NB4 (cell line): ENCODE measurements around the gene LIF.

Source experiments
- MYC ChIP-seq: IDR thresholded peaks from 2 replicates; pipeline ENCODE4 v1.6.1; 2011; ENCODE audit warnings: low read depth, low read length
- TF ChIP-seq, protein P1 (sequence below): IDR thresholded peaks from one replicate; pipeline ENCODE4 v1.5.1; 2012; ENCODE audit warnings: low read depth, low read length
- TF ChIP-seq, protein P2 (sequence below): IDR thresholded peaks from 2 replicates; pipeline ENCODE4 v1.6.1; 2011; ENCODE audit warnings: low read depth, low read length

- TF ChIP-seq, protein P1, sequence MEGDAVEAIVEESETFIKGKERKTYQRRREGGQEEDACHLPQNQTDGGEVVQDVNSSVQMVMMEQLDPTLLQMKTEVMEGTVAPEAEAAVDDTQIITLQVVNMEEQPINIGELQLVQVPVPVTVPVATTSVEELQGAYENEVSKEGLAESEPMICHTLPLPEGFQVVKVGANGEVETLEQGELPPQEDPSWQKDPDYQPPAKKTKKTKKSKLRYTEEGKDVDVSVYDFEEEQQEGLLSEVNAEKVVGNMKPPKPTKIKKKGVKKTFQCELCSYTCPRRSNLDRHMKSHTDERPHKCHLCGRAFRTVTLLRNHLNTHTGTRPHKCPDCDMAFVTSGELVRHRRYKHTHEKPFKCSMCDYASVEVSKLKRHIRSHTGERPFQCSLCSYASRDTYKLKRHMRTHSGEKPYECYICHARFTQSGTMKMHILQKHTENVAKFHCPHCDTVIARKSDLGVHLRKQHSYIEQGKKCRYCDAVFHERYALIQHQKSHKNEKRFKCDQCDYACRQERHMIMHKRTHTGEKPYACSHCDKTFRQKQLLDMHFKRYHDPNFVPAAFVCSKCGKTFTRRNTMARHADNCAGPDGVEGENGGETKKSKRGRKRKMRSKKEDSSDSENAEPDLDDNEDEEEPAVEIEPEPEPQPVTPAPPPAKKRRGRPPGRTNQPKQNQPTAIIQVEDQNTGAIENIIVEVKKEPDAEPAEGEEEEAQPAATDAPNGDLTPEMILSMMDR: no peak
- TF ChIP-seq MYC: no peak
- TF ChIP-seq, protein P2, sequence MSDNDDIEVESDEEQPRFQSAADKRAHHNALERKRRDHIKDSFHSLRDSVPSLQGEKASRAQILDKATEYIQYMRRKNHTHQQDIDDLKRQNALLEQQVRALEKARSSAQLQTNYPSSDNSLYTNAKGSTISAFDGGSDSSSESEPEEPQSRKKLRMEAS: no peak
These were observed 43.9 kb upstream of the LIF start for GRCh38 chr22:30290342-30291057.
